NOMO-1 treated with DMSO at 0.1 percent for 48 hours (cell line): Measurements from ENCODE around the gene MUC21.

Experiments
- DNase-seq: peaks from one replicate; lab custom pipeline; 2025; ENCODE audit not compliant: unreplicated experiment; lab: John Stamatoyannopoulos, UW

The MUC21 gene

GRCh38 chr6:30983439-30983838 lies at the start of gene MUC21:
MUC21 (plus strand) TSS chr6:30983718; CDS start chr6:30983959, 241 bp downstream.
- DNase-seq: no peak

GRCh38 chr6:30935018-30935417 lies 48.5 kb upstream of the MUC21 start:
- DNase-seq: no peak

GRCh38 chr6:30937265-30937664 lies 46.3 kb upstream of the MUC21 start:
- no peak for DNase-seq

GRCh38 chr6:30938730-30939129 lies 44.8 kb upstream of the MUC21 start:
- no peak for DNase-seq

DNA sequence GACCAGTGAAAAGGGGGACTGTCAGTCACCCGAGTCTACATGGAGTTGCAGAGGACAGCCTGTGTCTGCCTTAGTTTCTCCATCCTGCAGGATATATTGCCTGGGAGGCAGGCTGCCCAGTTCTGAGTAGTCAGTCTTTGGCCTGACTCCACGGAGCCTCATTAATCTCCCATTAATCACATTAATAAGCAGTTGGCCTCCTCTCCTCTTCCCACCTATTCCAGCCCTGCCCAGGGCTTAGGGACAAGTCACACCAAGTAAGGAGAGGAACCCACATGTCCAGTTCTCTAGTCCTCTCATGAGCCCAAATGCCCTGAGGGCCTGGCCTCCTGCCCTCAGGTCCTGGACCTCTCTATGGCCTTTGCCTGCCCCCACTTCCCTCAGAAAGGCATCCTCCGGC lies 44.0 kb upstream of the MUC21 start:
- DNase-seq: no peak

GRCh38 chr6:30940361-30940986 lies 43.0 kb upstream of the MUC21 start, which contains the start of gene MUCL3:
MUCL3 (plus strand) TSS chr6:30940973; CDS start chr6:30941000, 27 bp downstream.
- no peak for DNase-seq

DNA sequence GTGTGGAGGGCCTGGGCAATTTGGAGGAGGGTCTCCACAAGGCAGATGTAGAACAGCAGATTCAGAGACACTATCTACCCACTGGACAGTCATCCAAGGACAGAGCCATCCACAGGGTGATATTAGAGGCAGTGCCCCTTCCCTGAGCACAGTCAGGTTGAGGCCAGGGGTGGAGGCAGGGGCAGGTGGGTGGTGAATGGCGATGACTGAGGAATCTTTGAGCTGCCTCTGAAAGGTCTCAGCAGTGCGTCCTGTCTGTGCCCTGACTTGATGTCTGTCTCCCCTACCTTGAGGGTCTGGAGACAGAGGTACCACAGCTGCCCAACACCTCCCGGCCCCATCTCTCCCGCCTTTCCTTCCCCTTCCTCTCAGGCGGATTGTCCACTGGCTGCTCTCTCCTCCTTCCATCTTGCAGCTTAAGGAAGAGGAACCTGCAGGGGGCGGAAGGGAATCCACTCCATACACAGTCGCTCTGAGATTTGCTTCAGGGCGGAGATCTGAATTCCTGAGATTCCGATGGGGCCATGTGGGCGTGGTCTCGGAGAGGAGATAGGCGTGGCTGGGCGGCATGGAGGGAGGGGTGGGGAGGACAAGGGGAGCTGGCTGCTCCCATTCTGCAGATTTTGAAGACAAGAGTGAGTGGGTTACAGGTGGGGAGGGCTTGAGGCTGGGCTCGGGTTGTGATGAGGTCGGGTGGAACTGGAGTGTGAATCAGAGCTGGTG lies 41.0 kb upstream of the MUC21 start:
- no peak for DNase-seq

DNA sequence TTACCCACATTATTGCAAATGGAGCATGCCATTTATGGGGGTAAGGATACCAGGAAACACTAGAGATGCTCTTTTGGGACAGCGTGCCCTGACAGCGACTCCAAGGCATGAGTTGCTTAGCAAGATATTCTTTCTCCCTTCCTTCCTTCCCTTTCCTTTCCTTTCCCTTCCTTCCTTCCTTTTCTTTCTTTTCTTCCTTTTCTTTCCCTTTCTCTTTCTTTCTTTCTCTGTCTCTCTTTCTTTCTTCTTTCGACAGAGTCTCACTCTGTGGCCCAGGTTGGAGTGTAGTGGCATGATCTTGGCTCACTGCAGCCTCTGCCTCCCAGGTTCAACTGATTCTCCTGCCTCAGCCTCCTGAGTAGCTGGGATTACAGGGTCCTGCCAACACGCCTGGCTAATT lies 39.5 kb upstream of the MUC21 start:
- DNase-seq: no peak

DNA sequence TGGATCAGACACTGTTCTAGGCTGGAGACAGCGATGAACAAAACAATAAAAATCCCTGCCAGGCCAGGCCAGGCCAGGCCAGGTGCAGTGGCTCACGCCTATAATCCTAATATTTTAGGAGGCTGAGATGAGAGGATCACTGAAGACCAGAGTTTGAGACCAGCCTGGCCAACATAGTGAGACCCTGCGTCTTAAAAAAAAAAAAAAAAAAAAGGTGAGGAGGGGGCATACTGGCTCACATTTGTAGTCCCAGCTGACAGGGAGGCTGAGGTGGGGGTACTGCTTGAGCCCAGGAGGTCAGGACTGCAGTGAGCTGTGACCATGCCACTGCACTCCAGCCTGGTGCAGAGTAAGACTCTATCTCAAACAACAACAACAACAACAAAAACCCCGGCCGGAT lies 38.2 kb upstream of the MUC21 start:
- DNase-seq: no peak

DNA sequence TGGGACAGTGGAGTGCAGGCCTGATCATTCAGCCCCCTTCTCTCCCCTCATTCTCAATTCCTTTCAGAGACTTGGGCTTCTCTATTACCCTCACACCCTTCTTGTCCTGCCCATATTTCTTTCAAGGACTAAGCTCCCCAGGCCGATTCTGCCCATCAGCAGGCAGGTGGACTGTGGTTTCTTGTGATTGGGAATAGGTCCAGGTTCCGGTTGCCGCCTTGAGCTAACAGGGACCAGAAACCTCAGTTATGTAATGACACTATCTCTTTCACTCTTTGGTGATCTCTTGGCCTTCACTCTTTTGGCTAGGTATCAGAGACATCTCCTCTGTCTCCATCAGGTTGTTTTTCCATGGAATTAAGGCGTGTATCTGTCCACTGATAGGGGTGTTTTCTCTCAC lies 36.3 kb upstream of the MUC21 start:
- DNase-seq: no peak

GRCh38 chr6:30948811-30949210 lies 34.7 kb upstream of the MUC21 start:
- DNase-seq: no peak

DNA sequence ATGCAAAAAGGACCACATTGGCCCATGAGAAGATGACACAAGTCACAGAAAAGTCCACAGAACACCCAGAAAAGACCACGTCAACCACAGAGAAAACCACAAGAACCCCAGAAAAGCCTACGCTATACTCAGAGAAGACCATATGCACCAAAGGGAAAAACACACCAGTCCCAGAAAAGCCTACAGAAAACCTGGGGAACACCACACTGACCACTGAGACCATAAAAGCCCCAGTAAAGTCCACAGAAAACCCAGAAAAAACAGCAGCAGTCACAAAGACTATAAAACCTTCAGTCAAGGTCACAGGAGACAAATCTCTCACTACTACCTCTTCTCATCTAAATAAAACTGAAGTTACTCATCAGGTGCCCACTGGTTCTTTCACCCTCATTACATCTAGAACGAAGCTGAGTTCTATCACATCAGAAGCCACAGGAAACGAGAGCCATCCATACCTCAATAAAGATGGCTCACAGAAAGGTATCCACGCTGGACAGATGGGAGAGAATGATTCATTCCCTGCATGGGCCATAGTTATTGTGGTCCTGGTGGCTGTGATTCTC lies 31.5 kb upstream of the MUC21 start:
- no peak for DNase-seq

DNA sequence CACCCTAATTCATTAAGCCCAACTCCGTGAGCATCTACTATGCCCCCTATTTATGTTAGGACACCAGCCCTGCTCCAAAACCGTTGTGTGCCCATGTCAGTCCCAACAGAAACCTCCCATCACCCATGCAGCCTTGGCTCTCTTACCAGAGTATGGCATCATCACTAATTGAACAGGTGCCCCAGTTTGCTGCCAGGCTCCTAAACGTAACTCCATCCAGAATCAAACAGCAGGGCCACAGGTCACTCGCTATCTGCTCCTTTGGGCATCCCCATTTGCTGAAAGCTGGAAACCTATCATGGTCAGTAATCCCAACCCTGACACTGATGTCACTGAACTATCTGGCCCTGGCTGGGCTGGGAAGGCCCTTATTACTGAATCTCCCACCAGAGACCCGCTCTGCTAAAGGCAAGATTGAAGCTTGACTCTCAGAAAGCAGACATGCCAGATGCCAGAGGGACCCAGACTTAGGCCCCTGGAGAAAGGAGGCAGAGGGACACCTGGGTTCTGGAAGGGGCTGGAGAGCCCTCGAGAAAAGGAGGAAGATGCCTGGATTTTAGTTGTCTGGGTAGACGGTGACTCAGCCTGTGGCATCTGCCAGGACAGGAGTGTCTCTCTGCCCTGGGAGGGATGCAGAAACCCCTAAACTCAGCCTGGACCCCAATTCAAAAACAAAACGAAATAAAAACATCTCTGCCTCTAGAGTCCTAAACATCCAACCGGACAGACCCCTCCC lies 28.7 kb upstream of the MUC21 start:
- DNase-seq: no peak

- peak; percentile 47 for DNase-seq
Measured at GRCh38 chr6:30955367-30956042, 28.0 kb upstream of the MUC21 start.

DNA sequence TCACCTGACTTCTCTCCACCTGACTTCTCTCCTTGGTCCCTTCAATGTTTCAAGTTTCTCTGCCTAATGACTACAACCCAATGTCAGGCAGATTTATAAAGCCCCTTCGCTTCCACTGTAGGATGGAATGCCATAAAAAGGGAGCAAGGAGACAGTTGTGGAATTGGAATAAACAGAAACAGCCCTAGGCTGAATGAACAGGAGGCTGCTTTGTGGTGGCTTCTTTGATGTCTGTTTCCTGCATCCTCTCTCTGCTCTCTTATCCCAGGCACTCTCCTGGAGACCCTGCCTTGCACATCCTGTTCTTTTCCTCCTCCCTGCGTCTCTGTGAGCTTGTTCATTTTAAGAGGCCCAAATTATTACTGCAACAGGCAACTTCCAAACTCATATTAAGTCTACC lies 25.8 kb upstream of the MUC21 start:
- DNase-seq: no peak

DNA sequence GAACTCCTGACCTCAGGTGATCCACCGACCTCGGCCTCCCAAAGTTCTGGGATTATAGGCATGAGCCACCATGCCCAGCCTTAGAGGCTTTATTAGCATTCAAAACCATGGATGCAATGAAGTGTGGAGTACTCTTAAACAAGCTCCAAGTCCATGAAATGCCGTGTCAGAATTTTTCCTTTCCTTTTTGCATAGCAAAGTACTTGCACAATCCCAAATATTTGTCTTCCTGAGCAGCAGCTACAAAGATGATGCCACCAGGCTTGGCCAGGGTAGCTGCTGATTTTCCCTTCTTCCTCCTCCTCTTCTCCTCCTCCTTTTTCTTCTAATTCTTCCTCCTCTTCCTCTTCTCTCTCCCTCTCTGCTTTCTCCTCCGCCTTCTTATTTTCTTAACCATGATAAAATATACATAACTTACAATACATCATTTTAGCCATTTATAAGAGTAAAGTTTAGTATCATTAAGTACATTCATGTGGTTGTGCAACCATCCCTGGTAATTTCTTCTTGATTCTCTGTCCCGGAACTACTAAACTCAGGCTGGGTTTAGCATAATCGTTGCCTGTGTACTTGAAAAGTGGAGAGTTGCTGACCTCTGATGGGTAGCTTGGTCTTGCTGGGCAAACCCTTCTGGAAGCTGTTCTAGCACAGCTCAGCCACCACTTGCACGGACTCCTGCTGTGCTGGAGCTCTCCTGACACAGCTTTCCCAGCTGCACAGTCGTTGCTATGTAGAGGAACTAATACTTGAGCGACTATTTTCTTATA lies 22.4 kb upstream of the MUC21 start:
- peak; percentile 31 for DNase-seq

GRCh38 chr6:30962716-30963115 lies 20.8 kb upstream of the MUC21 start:
- DNase-seq: no peak

DNA sequence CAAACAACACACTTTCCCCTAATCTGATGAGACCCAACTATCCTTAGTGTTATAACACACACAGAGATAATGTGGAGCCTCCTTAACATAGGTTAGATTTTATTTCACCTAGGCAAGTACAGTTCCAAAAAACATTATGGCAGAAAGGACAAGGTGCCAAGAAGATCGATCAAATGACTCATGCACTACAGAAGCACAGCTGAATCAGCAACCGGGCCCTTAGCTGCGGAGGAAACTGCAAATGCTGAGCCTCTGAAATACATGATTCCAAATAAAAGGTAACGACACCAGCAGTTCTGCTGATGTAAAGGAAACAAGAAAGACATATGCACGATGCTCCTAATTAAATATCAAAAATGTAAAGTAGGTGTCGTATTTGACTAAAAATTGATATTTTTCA lies 19.9 kb upstream of the MUC21 start:
- DNase-seq: no peak

- DNase-seq: no peak
Measured at GRCh38 chr6:30964075-30964474, 19.4 kb upstream of the MUC21 start.

DNA sequence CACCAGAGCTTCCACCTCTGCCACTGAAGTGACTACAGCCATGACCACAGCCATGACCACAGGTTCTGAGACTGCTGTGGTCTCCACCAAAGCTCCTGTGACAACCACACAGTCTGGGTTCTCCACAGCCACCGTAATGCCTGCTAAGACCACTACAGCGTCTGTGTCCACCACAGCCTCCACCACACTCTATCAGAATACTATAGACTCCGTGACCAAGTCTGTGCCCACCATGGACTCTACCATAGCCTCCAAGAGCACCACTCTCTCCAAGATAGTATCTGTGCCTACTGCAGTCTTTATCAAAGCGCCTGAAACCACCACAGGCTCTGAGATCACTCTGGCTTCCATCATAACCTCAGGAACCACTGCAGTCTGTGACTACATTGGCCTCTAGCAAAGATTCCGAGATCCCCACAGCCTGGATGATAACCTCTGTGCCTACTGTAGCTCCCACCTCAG lies 18.3 kb upstream of the MUC21 start:
- DNase-seq: no peak
